ENCODE data around the gene PON1. TPM values are rescaled to one million over a fixed set of nuclear protein-coding genes. Genes with fewer than 3 reads are reported as not detected.

PON1 gene
- polyA plus RNA-seq, 1 donor from 2014 or later: 0.25 TPM

DNA sequence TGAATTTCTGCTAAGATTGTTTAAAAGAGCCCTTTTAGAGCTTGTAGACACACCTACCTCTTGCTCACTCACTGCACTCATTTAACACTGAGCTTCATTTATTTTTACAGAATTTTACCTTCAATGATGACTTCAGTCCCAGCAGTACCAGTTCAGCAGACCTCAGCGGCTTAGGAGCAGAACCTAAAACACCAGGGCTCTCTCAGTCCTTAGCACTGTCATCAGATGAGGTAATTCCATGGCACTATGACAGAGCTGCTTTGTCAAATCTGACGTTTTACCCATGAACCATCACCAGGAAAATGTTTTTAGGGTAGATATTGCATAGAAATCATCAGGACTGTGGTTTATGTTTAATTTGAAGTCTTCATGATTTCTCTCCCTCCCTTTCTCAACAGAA lies 38.2 kb downstream of the PON1 start:
- Histone ChIP-seq H3K36me3 (ENCODE audit: insufficient read depth, low read length) (peaks cover 30% of the 10 kb centered on the region), H3K4me3 (ENCODE audit: low read length) (no peak overlapping the region), H3K27ac (ENCODE audit: low read length) (no peak overlapping the region), H4K20me1 (ENCODE audit: insufficient read depth) (no peaks in the 10 kb centered on the region), H3K9me3 (ENCODE audit: low read length) (no peaks in the 10 kb centered on the region), H3K27me3 (ENCODE audit: insufficient read depth, low read depth, low read length) (no peaks in the 10 kb centered on the region), H3K9me2 (ENCODE audit: insufficient read depth, low read length) (no peaks in the 10 kb centered on the region), H2AFZ (ENCODE audit: low read depth, low read length) (no peak overlapping the region), H3K79me2 (replicated peaks; ENCODE audit: insufficient read depth, low read length) (no peaks in the 10 kb centered on the region), H3K9ac (ENCODE audit: low read length) (no peak overlapping the region), H3K4me2 (ENCODE audit: low read length) (no peak overlapping the region), H3F3A (ENCODE audit: insufficient read depth, low read length, poor library complexity, severe bottlenecking) (no peaks in the 10 kb centered on the region)
- TF ChIP-seq RAD21 (conservative IDR thresholded peaks at IDR 0.05): no peak
- TF ChIP-seq, protein P1, sequence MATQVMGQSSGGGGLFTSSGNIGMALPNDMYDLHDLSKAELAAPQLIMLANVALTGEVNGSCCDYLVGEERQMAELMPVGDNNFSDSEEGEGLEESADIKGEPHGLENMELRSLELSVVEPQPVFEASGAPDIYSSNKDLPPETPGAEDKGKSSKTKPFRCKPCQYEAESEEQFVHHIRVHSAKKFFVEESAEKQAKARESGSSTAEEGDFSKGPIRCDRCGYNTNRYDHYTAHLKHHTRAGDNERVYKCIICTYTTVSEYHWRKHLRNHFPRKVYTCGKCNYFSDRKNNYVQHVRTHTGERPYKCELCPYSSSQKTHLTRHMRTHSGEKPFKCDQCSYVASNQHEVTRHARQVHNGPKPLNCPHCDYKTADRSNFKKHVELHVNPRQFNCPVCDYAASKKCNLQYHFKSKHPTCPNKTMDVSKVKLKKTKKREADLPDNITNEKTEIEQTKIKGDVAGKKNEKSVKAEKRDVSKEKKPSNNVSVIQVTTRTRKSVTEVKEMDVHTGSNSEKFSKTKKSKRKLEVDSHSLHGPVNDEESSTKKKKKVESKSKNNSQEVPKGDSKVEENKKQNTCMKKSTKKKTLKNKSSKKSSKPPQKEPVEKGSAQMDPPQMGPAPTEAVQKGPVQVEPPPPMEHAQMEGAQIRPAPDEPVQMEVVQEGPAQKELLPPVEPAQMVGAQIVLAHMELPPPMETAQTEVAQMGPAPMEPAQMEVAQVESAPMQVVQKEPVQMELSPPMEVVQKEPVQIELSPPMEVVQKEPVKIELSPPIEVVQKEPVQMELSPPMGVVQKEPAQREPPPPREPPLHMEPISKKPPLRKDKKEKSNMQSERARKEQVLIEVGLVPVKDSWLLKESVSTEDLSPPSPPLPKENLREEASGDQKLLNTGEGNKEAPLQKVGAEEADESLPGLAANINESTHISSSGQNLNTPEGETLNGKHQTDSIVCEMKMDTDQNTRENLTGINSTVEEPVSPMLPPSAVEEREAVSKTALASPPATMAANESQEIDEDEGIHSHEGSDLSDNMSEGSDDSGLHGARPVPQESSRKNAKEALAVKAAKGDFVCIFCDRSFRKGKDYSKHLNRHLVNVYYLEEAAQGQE (IDR thresholded peaks at IDR 0.05; ENCODE audit: borderline replicate concordance): no peak
- TF ChIP-seq SMC3 (conservative IDR thresholded peaks at IDR 0.05; ENCODE audit: poor library complexity): no peak
- TF ChIP-seq EP300 (conservative IDR thresholded peaks at IDR 0.05; ENCODE audit: poor library complexity, severe bottlenecking): no peak
- TF ChIP-seq, protein P2, sequence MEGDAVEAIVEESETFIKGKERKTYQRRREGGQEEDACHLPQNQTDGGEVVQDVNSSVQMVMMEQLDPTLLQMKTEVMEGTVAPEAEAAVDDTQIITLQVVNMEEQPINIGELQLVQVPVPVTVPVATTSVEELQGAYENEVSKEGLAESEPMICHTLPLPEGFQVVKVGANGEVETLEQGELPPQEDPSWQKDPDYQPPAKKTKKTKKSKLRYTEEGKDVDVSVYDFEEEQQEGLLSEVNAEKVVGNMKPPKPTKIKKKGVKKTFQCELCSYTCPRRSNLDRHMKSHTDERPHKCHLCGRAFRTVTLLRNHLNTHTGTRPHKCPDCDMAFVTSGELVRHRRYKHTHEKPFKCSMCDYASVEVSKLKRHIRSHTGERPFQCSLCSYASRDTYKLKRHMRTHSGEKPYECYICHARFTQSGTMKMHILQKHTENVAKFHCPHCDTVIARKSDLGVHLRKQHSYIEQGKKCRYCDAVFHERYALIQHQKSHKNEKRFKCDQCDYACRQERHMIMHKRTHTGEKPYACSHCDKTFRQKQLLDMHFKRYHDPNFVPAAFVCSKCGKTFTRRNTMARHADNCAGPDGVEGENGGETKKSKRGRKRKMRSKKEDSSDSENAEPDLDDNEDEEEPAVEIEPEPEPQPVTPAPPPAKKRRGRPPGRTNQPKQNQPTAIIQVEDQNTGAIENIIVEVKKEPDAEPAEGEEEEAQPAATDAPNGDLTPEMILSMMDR (IDR thresholded peaks at IDR 0.05; ENCODE audit: poor library complexity, severe bottlenecking): no peak
- TF ChIP-seq POLR2AphosphoS5 (IDR thresholded peaks at IDR 0.05): no peak
- no peak for TF ChIP-seq EZH2 (IDR thresholded peaks at IDR 0.05; ENCODE audit: borderline replicate concordance, insufficient read depth, low read length, poor library complexity, severe bottlenecking)
- TF ChIP-seq MXI1 (conservative IDR thresholded peaks at IDR 0.05; ENCODE audit: poor library complexity, severe bottlenecking): no peak
- TF ChIP-seq TAF1 (IDR thresholded peaks at IDR 0.05; ENCODE audit: low read depth): no peak

DNA sequence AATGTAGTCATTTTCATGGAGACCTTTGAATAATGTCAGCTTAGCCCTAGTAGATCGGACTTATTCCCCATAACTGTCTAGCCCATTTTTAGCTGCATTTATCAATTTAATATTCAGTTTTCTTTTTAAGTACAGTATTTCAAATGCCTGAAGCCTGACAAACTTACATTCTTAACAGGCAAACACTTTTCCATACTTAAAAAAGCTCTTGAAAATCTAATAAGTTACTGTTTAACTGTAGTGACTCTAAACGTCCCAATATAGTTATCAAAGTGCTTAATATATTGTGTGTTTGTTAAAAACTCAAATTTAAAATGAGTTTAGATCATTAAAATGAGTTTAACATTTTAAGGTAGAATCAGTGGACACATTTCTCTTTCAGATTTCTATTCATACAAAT lies 44.9 kb downstream of the PON1 start:
- TF ChIP-seq MXI1 (conservative IDR thresholded peaks at IDR 0.05; ENCODE audit: poor library complexity, severe bottlenecking) (no peak), EZH2 (IDR thresholded peaks at IDR 0.05; ENCODE audit: borderline replicate concordance, insufficient read depth, low read length, poor library complexity, severe bottlenecking) (no peak), POLR2AphosphoS5 (IDR thresholded peaks at IDR 0.05) (no peak), TAF1 (IDR thresholded peaks at IDR 0.05; ENCODE audit: low read depth) (no peak), RAD21 (conservative IDR thresholded peaks at IDR 0.05) (no peak), EP300 (conservative IDR thresholded peaks at IDR 0.05; ENCODE audit: poor library complexity, severe bottlenecking) (no peak), SMC3 (conservative IDR thresholded peaks at IDR 0.05; ENCODE audit: poor library complexity) (no peak)
- TF ChIP-seq, protein P1 (IDR thresholded peaks at IDR 0.05; ENCODE audit: borderline replicate concordance): no peak
- TF ChIP-seq, protein P2 (IDR thresholded peaks at IDR 0.05; ENCODE audit: poor library complexity, severe bottlenecking): no peak
- Histone ChIP-seq H3K4me3 (ENCODE audit: low read length) (no peak overlapping the region), H3K9me2 (ENCODE audit: insufficient read depth, low read length) (no peaks in the 10 kb centered on the region), H3K79me2 (replicated peaks; ENCODE audit: insufficient read depth, low read length) (no peaks in the 10 kb centered on the region), H2AFZ (ENCODE audit: low read depth, low read length) (no peak overlapping the region), H3K36me3 (ENCODE audit: insufficient read depth, low read length) (peaks cover 3% of the 10 kb centered on the region), H3K4me2 (ENCODE audit: low read length) (no peak overlapping the region), H4K20me1 (ENCODE audit: insufficient read depth) (no peaks in the 10 kb centered on the region), H3K9me3 (ENCODE audit: low read length) (no peaks in the 10 kb centered on the region), H3K27ac (ENCODE audit: low read length) (no peak overlapping the region), H3F3A (ENCODE audit: insufficient read depth, low read length, poor library complexity, severe bottlenecking) (no peaks in the 10 kb centered on the region), H3K9ac (ENCODE audit: low read length) (no peak overlapping the region), H3K27me3 (ENCODE audit: insufficient read depth, low read depth, low read length) (no peaks in the 10 kb centered on the region)

All from neural cell (in vitro differentiated cells).